T-helper 2 cell treated with Interferon-gamma antibody and Interleukin-4, amounts not matched to agents 100 ng/mL and 5 ng/mL, for 36 hours (primary cell): Measurements from ENCODE around the gene PPAN. TPM values are rescaled to one million over a fixed set of nuclear protein-coding genes. Genes with fewer than 3 reads are reported as not detected.

Experiments
- intact Hi-C: fragments of 100-400 bp; cut with micrococcal nuclease; formaldehyde crosslinking; loops from one replicate; pipeline ENCODE4 v1.15.1; 2023
- total RNA-seq: library from RNA; stranded (reverse); gene quantifications from 2 replicates; pipeline ENCODE4 v1.2.3, GENCODE V29; 2022

PPAN gene
- 82.1 and 83.0 TPM in 2 replicates for total RNA-seq

GRCh38 chr19:10106100-10106936, at the start of gene PPAN:
PPAN (plus strand) TSS chr19:10106362; CDS start chr19:10106395, 33 bp downstream.
- intact Hi-C loops: loop anchor here (5.0 to 10.0 kb wide), 3 partner anchors 146 to 458 kb away; partner anchors contain the start of genes CDKN2D, KRI1 and MRPL4

- intact Hi-C loops: no loop called here
These were observed 44.3 kb upstream of the PPAN start for GRCh38 chr19:10061717-10062310.

GRCh38 chr19:10068205-10068604, 38.0 kb upstream of the PPAN start:
- intact Hi-C loops: no loop called here

- intact Hi-C loops: no loop called here
These were observed 37.1 kb upstream of the PPAN start for GRCh38 chr19:10069046-10069445.

GRCh38 chr19:10070730-10071446, 35.3 kb upstream of the PPAN start:
- intact Hi-C loops: no loop called here

GRCh38 chr19:10074153-10074552, 32.0 kb upstream of the PPAN start:
- intact Hi-C loops: loop anchor here (1.0 kb wide), 1 partner anchor 39 kb away; no protein-coding TSS in a partner anchor

GRCh38 chr19:10076535-10076934, 29.6 kb upstream of the PPAN start:
- intact Hi-C loops: no loop called here

GRCh38 chr19:10078329-10078728, 27.8 kb upstream of the PPAN start:
- intact Hi-C loops: no loop called here

- intact Hi-C loops: no loop called here
These were observed 27.1 kb upstream of the PPAN start for GRCh38 chr19:10079031-10079453.

GRCh38 chr19:10083911-10084310, 22.3 kb upstream of the PPAN start:
- intact Hi-C loops: no loop called here

GRCh38 chr19:10084803-10085202, 21.4 kb upstream of the PPAN start:
- intact Hi-C loops: no loop called here

GRCh38 chr19:10085641-10086590, 20.2 kb upstream of the PPAN start, which contains the start of gene SHFL:
SHFL (plus strand) TSS chr19:10086317; CDS start chr19:10086428, 111 bp downstream.
- intact Hi-C loops: loop anchor here (1.0 kb wide), 1 partner anchor 10 kb away; no protein-coding TSS in a partner anchor

- intact Hi-C loops: loop anchor here (1.0 kb wide), 1 partner anchor 10 kb away; no protein-coding TSS in a partner anchor
These were observed 19.5 kb upstream of the PPAN start for GRCh38 chr19:10086591-10087192.

- intact Hi-C loops: no loop called here
These were observed 18.7 kb upstream of the PPAN start for GRCh38 chr19:10087296-10088061.

- intact Hi-C loops: no loop called here
These were observed 17.1 kb upstream of the PPAN start for GRCh38 chr19:10088949-10089554.

- intact Hi-C loops: no loop called here
These were observed 16.3 kb upstream of the PPAN start for GRCh38 chr19:10089801-10090375.

- intact Hi-C loops: no loop called here
These were observed 14.8 kb upstream of the PPAN start for GRCh38 chr19:10091370-10091687.

- intact Hi-C loops: no loop called here
These were observed 14.1 kb upstream of the PPAN start for GRCh38 chr19:10091895-10092641.
